GM12878 (cell line): Measurements from ENCODE around the gene HHIP.

Experiments
- CTCF ChIP-seq, 3 experiments: IDR thresholded peaks in 2 of 3; conservative IDR thresholded peaks in 1 of 3; 2 replicates each; pipeline ENCODE4 v1.5.1; 2011; ENCODE audit warnings: low read depth in 3 of 3, low read length in 3 of 3, mild to moderate bottlenecking in 3 of 3, control low read depth in 2 of 3, moderate library complexity in 2 of 3, inconsistent platforms in 1 of 3, mixed read lengths in 1 of 3; ENCODE audit not compliant: control insufficient read depth in 2 of 3, insufficient read depth in 1 of 3; ENCODE audit errors: extremely low read depth in 1 of 3
- NR2C2 ChIP-seq: IDR thresholded peaks from 2 replicates; pipeline ENCODE4 v1.6.1; 2011; ENCODE audit warnings: borderline replicate concordance, low read depth; ENCODE audit not compliant: control insufficient read depth, insufficient read length
- POLR2A ChIP-seq: IDR thresholded peaks from 2 replicates; pipeline ENCODE4 v1.6.1; 2011; ENCODE audit warnings: low read depth, mild to moderate bottlenecking, low read length
- POLR2AphosphoS2 ChIP-seq: IDR thresholded peaks from 2 replicates; pipeline ENCODE4 v1.6.1; 2011; ENCODE audit warnings: low read depth, mild to moderate bottlenecking, low read length, improper control_type of control experiment, moderate library complexity
- RELB ChIP-seq: fragments of 450-650 bp; IDR thresholded peaks from 2 replicates; pipeline ENCODE4 v1.6.1; 2017; ENCODE audit warnings: low read depth, mild to moderate bottlenecking, moderate library complexity
- TCF12 ChIP-seq: IDR thresholded peaks from 2 replicates; pipeline ENCODE4 v1.6.1; 2011; ENCODE audit warnings: low read depth, mild to moderate bottlenecking, low read length

GRCh38 chr4:144663834-144664475 is 18.0 kb downstream of the HHIP start:
- no peak for TF ChIP-seq NR2C2
- no peak for TF ChIP-seq POLR2A
- no peak for TF ChIP-seq RELB
- no peak for TF ChIP-seq CTCF (IDR thresholded peaks at IDR 0.05 in 2 of 3, conservative IDR thresholded peaks at IDR 0.05 in 1 of 3; ENCODE audit: control insufficient read depth in 2 of 3, extremely low read depth in 1 of 3, insufficient read depth in 1 of 3, low read depth in 3 of 3, low read length in 3 of 3)
- no peak for TF ChIP-seq TCF12
- no peak for TF ChIP-seq POLR2AphosphoS2
